Hematopoietic multipotent progenitor cell (in vitro differentiated cells): ENCODE results near the gene GPC4. TPM values are rescaled to one million over a fixed set of nuclear protein-coding genes. Genes with fewer than 3 reads are reported as not detected.
"Not testable (repeated sequence)": the region's sequence is repeated elsewhere in the genome, so short reads cannot be mapped to it uniquely, and the experiment has no call there.

Experiments
- DNase-seq, 3 donors: peaks; one replicate each; pipeline ENCODE4 v3.0.0-alpha.2; 2011 to 2015; ENCODE audit warnings: low read depth in 2 of 3, low spot score in 2 of 3
- total RNA-seq: library from RNA; depleted of rRNA; stranded (reverse); fragments of >200 nt; gene quantifications from one replicate; pipeline ENCODE4 v1.2.3, GENCODE V29; 2012

The GPC4 gene
- total RNA-seq, 1 donor: under 0.01 TPM

- DNase-seq: no peak
These were observed 106.8 kb downstream of the GPC4 start for GRCh38 chrX:133308499-133308897.

DNA sequence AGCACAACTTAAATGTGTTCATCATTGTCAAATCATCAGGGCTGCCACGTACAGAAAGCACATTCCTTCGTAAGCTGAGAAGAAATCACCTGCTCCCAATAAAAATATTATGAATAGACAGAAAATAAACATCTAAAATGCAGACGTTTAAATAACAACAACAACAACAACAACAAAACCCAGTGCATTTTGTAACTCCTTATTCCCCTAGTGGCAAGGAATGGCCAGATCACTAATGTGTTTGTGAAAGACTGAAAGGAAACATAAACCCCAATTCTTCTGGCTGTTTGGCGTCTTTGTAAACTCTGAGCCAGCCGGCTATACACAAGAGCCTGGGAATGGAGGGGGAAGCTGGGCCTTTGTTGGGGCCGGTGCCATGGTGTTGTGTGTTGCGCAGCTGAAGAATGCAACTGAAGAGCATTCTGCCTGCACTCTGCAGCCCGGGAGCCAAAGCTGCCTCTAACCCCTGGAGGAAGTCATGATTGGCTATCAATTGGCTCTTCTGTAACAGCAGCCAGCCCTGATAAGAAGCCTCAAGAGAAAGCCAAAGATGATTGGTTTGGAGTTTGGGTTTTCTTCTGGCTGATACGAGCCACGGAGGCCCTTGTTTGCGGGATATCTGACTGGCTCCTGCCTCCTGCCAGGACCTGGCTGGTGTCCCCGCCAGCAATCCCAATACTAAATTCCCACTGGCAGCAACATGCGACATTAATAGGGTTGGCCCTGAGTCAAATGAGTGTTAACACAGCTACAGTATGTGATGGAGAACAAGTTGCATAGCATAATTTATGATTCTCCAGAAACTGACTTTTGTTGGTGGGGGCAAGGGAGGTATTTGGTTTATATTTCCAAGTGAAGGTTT lies 107.4 kb downstream of the GPC4 start:
- no peak for DNase-seq

DNA sequence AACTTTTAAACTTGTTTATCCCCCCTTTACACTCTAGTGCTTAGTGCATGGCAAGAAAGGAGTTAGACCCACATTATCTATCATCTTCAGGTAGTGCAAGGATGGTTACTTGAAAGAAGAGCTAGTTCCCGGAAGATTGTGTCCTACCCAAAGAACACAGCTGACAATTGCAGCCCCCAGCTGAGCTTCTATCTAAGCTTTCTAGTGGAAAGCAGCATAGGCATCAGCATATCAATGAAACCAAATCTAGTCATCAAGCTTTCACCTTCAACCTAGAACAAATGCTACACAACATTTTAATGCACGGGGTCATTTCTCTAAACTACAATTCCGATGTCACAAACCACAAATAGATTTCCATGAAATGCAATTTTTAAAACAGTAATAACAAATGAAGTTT lies 108.2 kb downstream of the GPC4 start:
- no peak for DNase-seq

- DNase-seq: no peak
These were observed 109.0 kb downstream of the GPC4 start for GRCh38 chrX:133306316-133306715.

GRCh38 chrX:133305348-133305747 lies 109.9 kb downstream of the GPC4 start:
- no peak for DNase-seq

- no peak for DNase-seq
These were observed 112.4 kb downstream of the GPC4 start for GRCh38 chrX:133302775-133303445.

- no peak for DNase-seq
These were observed 114.7 kb downstream of the GPC4 start for GRCh38 chrX:133300591-133300990.

DNA sequence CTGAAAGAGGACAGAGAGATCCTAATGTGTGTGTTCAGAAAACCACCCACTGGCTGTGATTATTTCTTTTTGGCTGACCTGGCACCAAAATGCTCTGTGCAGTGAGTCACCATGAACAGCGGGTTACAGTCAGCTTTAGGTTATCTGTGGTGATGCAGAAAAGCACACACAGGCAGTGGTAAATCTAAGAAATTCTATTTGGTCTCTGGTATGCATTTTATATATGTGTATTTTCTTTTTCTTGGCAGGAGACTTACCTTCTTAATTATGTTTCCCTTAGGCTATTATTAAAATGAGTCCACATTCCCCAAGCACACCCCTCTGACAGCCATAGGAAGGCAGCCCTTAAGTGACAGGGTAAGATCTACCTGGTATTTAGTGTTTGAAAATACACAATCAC lies 118.0 kb downstream of the GPC4 start:
- no peak for DNase-seq

DNA sequence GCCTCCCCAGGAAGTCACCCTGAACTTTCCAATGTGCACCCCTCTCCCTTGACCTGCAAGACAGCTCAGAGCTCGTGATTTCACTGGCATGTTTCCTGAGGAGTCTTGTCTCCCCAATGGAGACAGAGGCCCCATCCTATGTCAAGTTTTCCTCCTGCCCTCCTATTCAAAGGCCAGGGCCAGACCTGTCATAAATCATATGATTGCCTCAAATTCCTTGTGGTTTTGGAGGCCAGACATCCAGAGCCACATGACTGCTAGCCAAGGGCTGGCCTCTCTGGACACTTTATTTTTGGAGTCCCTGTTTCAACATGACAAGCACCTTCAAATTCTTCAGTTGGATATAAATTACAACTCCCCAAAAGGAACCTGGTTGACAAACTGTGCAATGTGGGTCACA lies 121.2 kb downstream of the GPC4 start:
- DNase-seq: no peak

DNA sequence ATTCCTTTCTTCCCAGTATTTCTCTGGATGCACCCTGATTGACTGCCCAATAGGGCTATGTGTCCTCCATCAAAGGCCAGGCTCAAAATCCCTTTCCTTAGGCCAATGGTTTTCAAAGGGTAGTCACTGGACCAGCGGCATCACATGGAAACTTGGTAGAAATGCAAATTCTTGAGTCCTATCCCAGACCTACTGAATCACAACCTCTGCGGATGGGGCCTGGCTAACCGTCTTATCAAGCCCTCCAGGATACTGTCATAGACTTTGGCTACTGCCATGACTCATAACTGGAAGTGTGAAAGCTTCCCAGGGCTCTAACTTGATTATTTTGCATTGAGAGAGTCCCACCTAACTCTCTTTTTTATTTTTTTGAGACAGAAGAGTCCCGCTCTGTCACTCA lies 125.2 kb downstream of the GPC4 start:
- no peak for DNase-seq

DNA sequence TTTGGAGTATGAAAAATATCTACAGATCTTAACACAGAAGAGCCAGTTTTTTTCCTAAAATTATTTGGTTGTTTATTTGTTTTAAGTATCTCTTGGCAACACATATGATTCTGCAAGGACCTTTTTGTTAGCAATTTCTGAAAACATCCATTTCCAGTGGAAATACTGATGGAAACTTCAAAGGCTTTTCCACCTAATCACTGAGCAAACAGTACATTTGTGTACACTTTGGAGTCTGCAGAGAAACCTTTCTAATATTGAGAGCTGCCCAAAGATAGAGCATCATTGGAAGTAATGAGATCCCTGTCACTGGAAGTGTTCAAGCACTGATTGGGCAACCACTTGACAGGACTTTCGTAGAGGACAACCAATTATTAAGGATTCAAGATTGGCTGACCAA lies 127.4 kb downstream of the GPC4 start:
- DNase-seq: no peak

GRCh38 chrX:133285341-133285740 lies 129.9 kb downstream of the GPC4 start:
- no peak for DNase-seq

- not testable (repeated sequence) for DNase-seq
These were observed 136.1 kb downstream of the GPC4 start for GRCh38 chrX:133279112-133279730.

DNA sequence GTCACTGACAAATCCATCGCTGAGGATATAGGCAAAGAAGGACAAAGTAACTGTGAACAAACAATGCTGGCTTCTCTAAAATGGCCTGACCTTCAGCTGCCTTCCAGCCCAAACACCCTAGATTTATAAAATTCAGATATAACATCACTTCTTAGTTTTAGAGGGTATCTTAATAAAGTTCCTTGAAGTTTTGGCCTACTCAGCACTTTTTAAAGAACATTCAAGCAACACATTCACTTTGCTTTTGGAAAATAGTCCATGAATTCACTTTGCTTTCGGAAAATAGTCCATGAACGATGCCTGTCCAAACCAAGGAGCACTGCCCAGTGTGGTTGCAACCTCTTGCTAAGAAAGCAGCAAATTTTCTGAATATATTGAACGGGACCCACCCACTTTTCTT lies 142.1 kb downstream of the GPC4 start:
- no peak for DNase-seq

DNA sequence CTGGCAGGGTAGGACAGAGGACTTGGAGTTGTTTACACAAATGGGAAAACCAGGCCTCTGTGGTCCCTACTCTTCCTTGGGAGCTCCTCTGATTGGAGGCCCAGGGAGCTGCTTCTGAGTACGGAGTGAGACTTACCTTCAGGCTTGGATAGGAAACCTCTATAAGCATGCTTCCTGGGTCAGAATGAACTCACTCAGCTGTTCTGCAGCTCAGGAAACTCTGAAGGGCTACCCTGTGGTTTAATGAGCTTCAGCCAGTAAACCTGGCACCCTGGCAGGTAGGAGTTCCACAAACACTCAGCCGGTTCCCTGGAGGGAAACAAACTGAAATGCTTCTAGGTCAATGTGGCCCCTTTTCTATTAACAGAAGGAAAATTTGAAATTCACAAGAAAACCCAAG lies 146.1 kb downstream of the GPC4 start:
- DNase-seq: no peak

DNA sequence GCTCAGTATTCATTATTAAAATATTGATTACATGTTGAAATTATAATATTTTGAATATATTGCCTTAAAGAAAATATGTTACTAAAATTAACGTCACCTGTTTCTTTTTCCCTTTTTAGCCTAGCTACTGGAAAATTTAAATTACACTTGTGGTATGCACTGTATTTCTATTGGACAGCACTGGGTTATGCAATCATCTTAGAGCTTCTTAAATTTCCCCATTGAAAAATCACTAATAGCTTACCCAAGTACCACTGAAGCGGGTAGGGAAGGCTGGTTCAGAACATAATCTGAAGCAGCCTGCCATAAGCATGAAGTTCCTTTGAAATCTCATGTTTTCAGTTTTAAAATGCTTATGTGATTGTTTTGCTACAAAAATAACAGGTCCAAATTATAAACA lies 147.7 kb downstream of the GPC4 start:
- no peak for DNase-seq

GRCh38 chrX:133265331-133265730 lies 150.0 kb downstream of the GPC4 start:
- no peak for DNase-seq

- no peak for DNase-seq
These were observed 156.8 kb downstream of the GPC4 start for GRCh38 chrX:133258481-133258880.

- peak in 1 of 3 donors; percentile 1 for DNase-seq
These were observed 160.6 kb downstream of the GPC4 start for GRCh38 chrX:133254666-133255065.

- no peak for DNase-seq
These were observed 164.1 kb downstream of the GPC4 start for GRCh38 chrX:133251204-133251603.

- no peak for DNase-seq
These were observed 164.8 kb downstream of the GPC4 start for GRCh38 chrX:133250184-133251100.
